Panc1 (cell line): Measurements from ENCODE around the gene OR2T27. TPM values are rescaled to one million over a fixed set of nuclear protein-coding genes. Genes with fewer than 3 reads are reported as not detected.

Source experiments
- ATAC-seq: fragments of 200-7000 bp; cut with Tn5 transposase; 2 replicates; pipeline ENCODE4 v1.9.1; 2020; ENCODE audit warnings: mild to moderate bottlenecking, moderate library complexity
- BruUV-seq: library from RNA; stranded (reverse); fragments of 400-500 nt; replicated peaks from 2 replicates; lab custom pipeline; 2021; lab: Mats Ljungman, UMichigan
- CTCF ChIA-PET: fragments of 300-600 bp; sonication (Branson Sonifier 250); formaldehyde crosslinking; loops from one replicate; lab custom pipeline; 2022; ENCODE audit warnings: antibody characterized with exemption; lab: Charles Lee
- POLR2A ChIA-PET: fragments of 300-600 bp; sonication (Branson Sonifier 250); formaldehyde crosslinking; loops from one replicate; lab custom pipeline; 2022; ENCODE audit warnings: antibody characterized with exemption; lab: Charles Lee
- DNase-seq: peaks from one replicate; pipeline ENCODE4 v3.0.0-alpha.2; 2010; ENCODE audit warnings: low read depth, low spot score
- H3K27ac ChIP-seq: 2 replicates; pipeline ENCODE4 v1.5.1; 2011; ENCODE audit warnings: mild to moderate bottlenecking, low read length, inconsistent platforms
- H3K27me3 ChIP-seq: fragments of 200-500 bp; sonication (Bioruptor generic); 2 replicates; pipeline ENCODE4 v1.6.0; 2014; ENCODE audit warnings: low read length, inconsistent platforms; ENCODE audit not compliant: control insufficient read depth, insufficient read depth
- H3K36me3 ChIP-seq: fragments of 200-500 bp; sonication (Bioruptor generic); 2 replicates; pipeline ENCODE4 v1.5.1; 2014; ENCODE audit warnings: inconsistent platforms, mild to moderate bottlenecking, low read length, moderate library complexity; ENCODE audit not compliant: control insufficient read depth, insufficient read depth
- H3K4me1 ChIP-seq: 2 replicates; pipeline ENCODE4 v1.5.1; 2011; ENCODE audit warnings: inconsistent platforms, mild to moderate bottlenecking, low read length, moderate library complexity; ENCODE audit not compliant: control insufficient read depth, insufficient read depth
- H3K4me3 ChIP-seq, 2 experiments: 2 replicates each; pipeline ENCODE4 v1.5.1; 2011 to 2012; ENCODE audit warnings: low read depth in 2 of 2, low read length in 2 of 2, mild to moderate bottlenecking in 2 of 2, inconsistent platforms in 1 of 2, moderate library complexity in 1 of 2
- H3K9me3 ChIP-seq: fragments of 200-500 bp; sonication (Bioruptor generic); 2 replicates; pipeline ENCODE4 v1.5.1; 2014; ENCODE audit warnings: low read depth, mild to moderate bottlenecking, inconsistent platforms, low read length, moderate library complexity; ENCODE audit not compliant: control insufficient read depth, insufficient read depth
- POLR2AphosphoS5 ChIP-seq: IDR thresholded peaks from 2 replicates; pipeline ENCODE4 v1.6.1; 2012; ENCODE audit warnings: mild to moderate bottlenecking, low read depth, low read length, moderate library complexity
- SIN3A ChIP-seq: IDR thresholded peaks from 2 replicates; pipeline ENCODE4 v1.6.1; 2012; ENCODE audit warnings: low read depth, mild to moderate bottlenecking, low read length, moderate library complexity, borderline replicate concordance; ENCODE audit not compliant: insufficient read depth
- TCF7L2 ChIP-seq: IDR thresholded peaks from 2 replicates; pipeline ENCODE4 v1.6.1; 2011; ENCODE audit warnings: mild to moderate bottlenecking, low read depth, low read length, inconsistent platforms
- in situ Hi-C: cut with HindIII; loops from 2 replicates; pipeline ENCODE4 v1.10.0; 2016; ENCODE audit warnings: low sequenced_read_pairs, low pct_unique_long_range_greater_than_20kb
- intact Hi-C: fragments of 100-400 bp; cut with micrococcal nuclease; formaldehyde crosslinking; loops from one replicate; pipeline ENCODE4 v1.10.0; 2022; ENCODE audit not compliant: unreplicated experiment
- total RNA-seq: library from RNA; stranded (reverse); gene quantifications from one replicate; pipeline ENCODE4 v1.2.1, GENCODE V29; 2021; ENCODE audit not compliant: unreplicated experiment
- TF ChIP-seq, protein P1 (sequence below): fragments of 450-650 bp; IDR thresholded peaks from 2 replicates; pipeline ENCODE4 v1.5.1; 2017; ENCODE audit warnings: mild to moderate bottlenecking
- TF ChIP-seq, protein P2 (sequence below), 2 experiments: IDR thresholded peaks; 2 replicates each; pipeline ENCODE4 v1.6.1; 2011 to 2012; ENCODE audit warnings: low read depth in 2 of 2, control low read depth in 1 of 2, low read length in 1 of 2, mild to moderate bottlenecking in 1 of 2, moderate library complexity in 1 of 2; ENCODE audit not compliant: insufficient read depth in 1 of 2

OR2T27 gene
- total RNA-seq, 1 experiment from 2014 or later = not detected

GRCh38 chr1:248611883-248612414 lies 43.4 kb downstream of the OR2T27 start:
- ChIA-PET POLR2A (no interaction called here), CTCF (no interaction called here)
- intact Hi-C loops (no loop called here), in situ Hi-C loops (no loop called here)
- no peaks in the 10 kb centered on the region for H3K9me3 ChIP-seq
- ATAC-seq (no peak), DNase-seq (no peak)
- H3K4me1 ChIP-seq = no peaks in the 10 kb centered on the region
- H3K36me3 ChIP-seq = no peaks in the 10 kb centered on the region
- H3K4me3 ChIP-seq = no peak overlapping the region
- TF ChIP-seq, protein P1, sequence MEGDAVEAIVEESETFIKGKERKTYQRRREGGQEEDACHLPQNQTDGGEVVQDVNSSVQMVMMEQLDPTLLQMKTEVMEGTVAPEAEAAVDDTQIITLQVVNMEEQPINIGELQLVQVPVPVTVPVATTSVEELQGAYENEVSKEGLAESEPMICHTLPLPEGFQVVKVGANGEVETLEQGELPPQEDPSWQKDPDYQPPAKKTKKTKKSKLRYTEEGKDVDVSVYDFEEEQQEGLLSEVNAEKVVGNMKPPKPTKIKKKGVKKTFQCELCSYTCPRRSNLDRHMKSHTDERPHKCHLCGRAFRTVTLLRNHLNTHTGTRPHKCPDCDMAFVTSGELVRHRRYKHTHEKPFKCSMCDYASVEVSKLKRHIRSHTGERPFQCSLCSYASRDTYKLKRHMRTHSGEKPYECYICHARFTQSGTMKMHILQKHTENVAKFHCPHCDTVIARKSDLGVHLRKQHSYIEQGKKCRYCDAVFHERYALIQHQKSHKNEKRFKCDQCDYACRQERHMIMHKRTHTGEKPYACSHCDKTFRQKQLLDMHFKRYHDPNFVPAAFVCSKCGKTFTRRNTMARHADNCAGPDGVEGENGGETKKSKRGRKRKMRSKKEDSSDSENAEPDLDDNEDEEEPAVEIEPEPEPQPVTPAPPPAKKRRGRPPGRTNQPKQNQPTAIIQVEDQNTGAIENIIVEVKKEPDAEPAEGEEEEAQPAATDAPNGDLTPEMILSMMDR = no peak
- TF ChIP-seq, protein P2, sequence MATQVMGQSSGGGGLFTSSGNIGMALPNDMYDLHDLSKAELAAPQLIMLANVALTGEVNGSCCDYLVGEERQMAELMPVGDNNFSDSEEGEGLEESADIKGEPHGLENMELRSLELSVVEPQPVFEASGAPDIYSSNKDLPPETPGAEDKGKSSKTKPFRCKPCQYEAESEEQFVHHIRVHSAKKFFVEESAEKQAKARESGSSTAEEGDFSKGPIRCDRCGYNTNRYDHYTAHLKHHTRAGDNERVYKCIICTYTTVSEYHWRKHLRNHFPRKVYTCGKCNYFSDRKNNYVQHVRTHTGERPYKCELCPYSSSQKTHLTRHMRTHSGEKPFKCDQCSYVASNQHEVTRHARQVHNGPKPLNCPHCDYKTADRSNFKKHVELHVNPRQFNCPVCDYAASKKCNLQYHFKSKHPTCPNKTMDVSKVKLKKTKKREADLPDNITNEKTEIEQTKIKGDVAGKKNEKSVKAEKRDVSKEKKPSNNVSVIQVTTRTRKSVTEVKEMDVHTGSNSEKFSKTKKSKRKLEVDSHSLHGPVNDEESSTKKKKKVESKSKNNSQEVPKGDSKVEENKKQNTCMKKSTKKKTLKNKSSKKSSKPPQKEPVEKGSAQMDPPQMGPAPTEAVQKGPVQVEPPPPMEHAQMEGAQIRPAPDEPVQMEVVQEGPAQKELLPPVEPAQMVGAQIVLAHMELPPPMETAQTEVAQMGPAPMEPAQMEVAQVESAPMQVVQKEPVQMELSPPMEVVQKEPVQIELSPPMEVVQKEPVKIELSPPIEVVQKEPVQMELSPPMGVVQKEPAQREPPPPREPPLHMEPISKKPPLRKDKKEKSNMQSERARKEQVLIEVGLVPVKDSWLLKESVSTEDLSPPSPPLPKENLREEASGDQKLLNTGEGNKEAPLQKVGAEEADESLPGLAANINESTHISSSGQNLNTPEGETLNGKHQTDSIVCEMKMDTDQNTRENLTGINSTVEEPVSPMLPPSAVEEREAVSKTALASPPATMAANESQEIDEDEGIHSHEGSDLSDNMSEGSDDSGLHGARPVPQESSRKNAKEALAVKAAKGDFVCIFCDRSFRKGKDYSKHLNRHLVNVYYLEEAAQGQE (IDR thresholded peaks at IDR 0.05; ENCODE audit: insufficient read depth in 1 of 2, low read depth in 2 of 2, low read length in 1 of 2) = no peak
- TF ChIP-seq TCF7L2 (no peak), POLR2AphosphoS5 (no peak), SIN3A (no peak)
- no peak overlapping the region for H3K27ac ChIP-seq
- no peaks in the 10 kb centered on the region for H3K27me3 ChIP-seq
- BruUV-seq = no TSS peak

- BruUV-seq = no TSS peak
- intact Hi-C loops (no loop called here), in situ Hi-C loops (no loop called here)
- ATAC-seq (no peak), DNase-seq (no peak)
- CTCF ChIA-PET = no interaction called here
- H3K36me3 ChIP-seq = no peaks in the 10 kb centered on the region
- H3K27ac ChIP-seq = no peak overlapping the region
- TF ChIP-seq, protein P2 (IDR thresholded peaks at IDR 0.05; ENCODE audit: insufficient read depth in 1 of 2, low read depth in 2 of 2, low read length in 1 of 2) = no peak
- TF ChIP-seq, protein P1 = no peak
- TF ChIP-seq POLR2AphosphoS5 = no peak
- TF ChIP-seq TCF7L2 = no peak
- TF ChIP-seq SIN3A = no peak
- no peaks in the 10 kb centered on the region for H3K27me3 ChIP-seq
- POLR2A ChIA-PET = no interaction called here
- no peaks in the 10 kb centered on the region for H3K9me3 ChIP-seq
- H3K4me1 ChIP-seq = no peaks in the 10 kb centered on the region
- no peak overlapping the region for H3K4me3 ChIP-seq
Measured at GRCh38 chr1:248610301-248610700, 45.0 kb downstream of the OR2T27 start.
